AG04450 (cell line): ENCODE results near the gene CPSF4. TPM values are rescaled to one million over a fixed set of nuclear protein-coding genes. Genes with fewer than 3 reads are reported as not detected.

Source experiments
- CTCF ChIA-PET: fragments of 300-600, 350-600 bp; formaldehyde crosslinking; extraction: SDS; loops from one replicate; lab custom pipeline; 2022; ENCODE audit warnings: antibody characterized with exemption, inconsistent platforms; lab: Charles Lee
- POLR2A ChIA-PET: fragments of 350-600 bp; formaldehyde crosslinking; extraction: SDS; loops from one replicate; lab custom pipeline; 2021; ENCODE audit warnings: antibody characterized with exemption, inconsistent platforms; lab: Yijun Ruan, JAX
- DNase-seq: peaks from one replicate; pipeline ENCODE4 v3.0.0-alpha.2; 2011; ENCODE audit warnings: low read depth, low spot score
- H3K27ac ChIP-seq: one replicate; pipeline ENCODE4 v1.5.1; 2012; ENCODE audit warnings: low read depth, low read length, control low read depth
- H3K27me3 ChIP-seq: one replicate; pipeline ENCODE4 v1.6.0; 2012; ENCODE audit warnings: low read length; ENCODE audit not compliant: control insufficient read depth, insufficient read depth
- H3K4me3 ChIP-seq: 2 replicates; pipeline ENCODE4 v1.5.1; 2011; ENCODE audit warnings: mild to moderate bottlenecking, low read depth, low read length, control low read depth
- H3K9me3 ChIP-seq: 2 replicates; pipeline ENCODE4 v1.5.1; 2012; ENCODE audit warnings: low read length; ENCODE audit not compliant: control insufficient read depth, insufficient read depth
- polyA plus RNA-seq: library from polyadenylated mRNA; depleted of rRNA; stranded (reverse); fragments of >200 nt; gene quantifications from 2 replicates; pipeline ENCODE4 v1.2.3, GENCODE V29; 2011; rRNA removed
- TF ChIP-seq, protein P1 (sequence below): IDR thresholded peaks from 2 replicates; pipeline ENCODE4 v1.5.1; 2011; ENCODE audit warnings: low read depth, low read length, control low read depth, inconsistent platforms

Gene CPSF4
- polyA plus RNA-seq, 1 experiment: 27.6 TPM

DNA sequence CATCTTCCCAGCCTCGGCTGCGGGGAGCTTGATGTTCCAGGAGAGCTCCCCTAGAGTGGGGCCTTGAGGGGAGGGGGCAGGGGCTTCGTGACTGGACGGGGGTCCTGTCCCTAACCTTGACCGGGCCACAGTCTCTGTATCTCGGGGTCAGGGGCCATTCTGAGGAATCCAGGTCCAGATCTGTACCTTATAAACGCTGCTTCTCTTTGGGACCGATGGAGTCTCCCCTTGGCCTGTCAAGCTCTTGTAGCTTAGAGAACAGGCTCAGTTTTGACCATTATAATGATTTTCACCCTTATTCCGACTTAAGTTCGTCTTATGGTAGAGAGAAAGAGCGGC is 66.5 kb downstream of the CPSF4 start:
- POLR2A ChIA-PET: interaction anchor here (0.6 to 1.7 kb wide), 2 partner anchors 19 to 53 kb away, joined by 3 to 27 read pairs; partner anchors contain the start of gene ZNF655

More for the DNA sequence above, 66.5 kb downstream of the CPSF4 start:
- Histone ChIP-seq H3K27me3 (no peaks in the 10 kb centered on the region), H3K4me3 (peak overlapping the region; percentile 90), H3K9me3 (no peaks in the 10 kb centered on the region; the same call in 1 of the 2 replicates), H3K27ac (peak overlapping the region; percentile 93)
- no peak for DNase-seq
- CTCF ChIA-PET: interaction anchor here (0.6 to 1.2 kb wide), 2 partner anchors 20 to 558 kb away, joined by 4 read pairs; no protein-coding TSS in a partner anchor
- TF ChIP-seq, protein P1, sequence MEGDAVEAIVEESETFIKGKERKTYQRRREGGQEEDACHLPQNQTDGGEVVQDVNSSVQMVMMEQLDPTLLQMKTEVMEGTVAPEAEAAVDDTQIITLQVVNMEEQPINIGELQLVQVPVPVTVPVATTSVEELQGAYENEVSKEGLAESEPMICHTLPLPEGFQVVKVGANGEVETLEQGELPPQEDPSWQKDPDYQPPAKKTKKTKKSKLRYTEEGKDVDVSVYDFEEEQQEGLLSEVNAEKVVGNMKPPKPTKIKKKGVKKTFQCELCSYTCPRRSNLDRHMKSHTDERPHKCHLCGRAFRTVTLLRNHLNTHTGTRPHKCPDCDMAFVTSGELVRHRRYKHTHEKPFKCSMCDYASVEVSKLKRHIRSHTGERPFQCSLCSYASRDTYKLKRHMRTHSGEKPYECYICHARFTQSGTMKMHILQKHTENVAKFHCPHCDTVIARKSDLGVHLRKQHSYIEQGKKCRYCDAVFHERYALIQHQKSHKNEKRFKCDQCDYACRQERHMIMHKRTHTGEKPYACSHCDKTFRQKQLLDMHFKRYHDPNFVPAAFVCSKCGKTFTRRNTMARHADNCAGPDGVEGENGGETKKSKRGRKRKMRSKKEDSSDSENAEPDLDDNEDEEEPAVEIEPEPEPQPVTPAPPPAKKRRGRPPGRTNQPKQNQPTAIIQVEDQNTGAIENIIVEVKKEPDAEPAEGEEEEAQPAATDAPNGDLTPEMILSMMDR: no peak

Other genes starting within 250 kb of the CPSF4 start
- gene KPNA7, start 230.8 kb upstream of the CPSF4 start, polyA plus RNA-seq: not detected in 2 replicates
- gene MYH16, start 166.1 kb upstream of the CPSF4 start, polyA plus RNA-seq: not detected in 2 replicates
- gene ARPC1A, start 113.0 kb upstream of the CPSF4 start, polyA plus RNA-seq: 259 and 282 TPM in 2 replicates
- 190 and 245 TPM in 2 replicates for gene ARPC1B, start 64.2 kb upstream of the CPSF4 start, polyA plus RNA-seq
- 60.2 and 68.1 TPM in 2 replicates for gene PDAP1, start 30.3 kb upstream of the CPSF4 start, polyA plus RNA-seq
- 82.3 and 96.8 TPM in 2 replicates for gene BUD31, start 30.0 kb upstream of the CPSF4 start, polyA plus RNA-seq
- 2.7 and 3.0 TPM in 2 replicates for gene PTCD1, start 145 bp upstream of the CPSF4 start, polyA plus RNA-seq
- 591 and 634 TPM in 2 replicates for gene ATP5MF, start 27.2 kb downstream of the CPSF4 start, polyA plus RNA-seq
- gene ZNF789, start 33.9 kb downstream of the CPSF4 start, polyA plus RNA-seq: 7.9 and 8.3 TPM in 2 replicates
- 9.4 TPM in 2 replicates for gene ZNF394, start 61.3 kb downstream of the CPSF4 start, polyA plus RNA-seq
- gene ZKSCAN5, start 65.7 kb downstream of the CPSF4 start, polyA plus RNA-seq: 11.5 and 13.4 TPM in 2 replicates
- gene FAM200A, start 113.2 kb downstream of the CPSF4 start, polyA plus RNA-seq: 8.1 and 11.8 TPM in 2 replicates
- gene ZNF655, start 119.7 kb downstream of the CPSF4 start, polyA plus RNA-seq: 62.9 and 79.3 TPM in 2 replicates
- 0.72 and 1.2 TPM in 2 replicates for gene TMEM225B, start 159.3 kb downstream of the CPSF4 start, polyA plus RNA-seq
- 6.4 and 6.7 TPM in 2 replicates for gene ZSCAN25, start 178.0 kb downstream of the CPSF4 start, polyA plus RNA-seq
- 0.21 and 0.31 TPM in 2 replicates for gene CYP3A5, start 241.1 kb downstream of the CPSF4 start, polyA plus RNA-seq